ENCODE measurements around the gene CCDC110. TPM values are rescaled to one million over a fixed set of nuclear protein-coding genes. Genes with fewer than 3 reads are reported as not detected.

CCDC110 gene
- total and polyA plus RNA-seq, 12 donors = 0.12 to 2.5 (median 1.6) TPM

DNA sequence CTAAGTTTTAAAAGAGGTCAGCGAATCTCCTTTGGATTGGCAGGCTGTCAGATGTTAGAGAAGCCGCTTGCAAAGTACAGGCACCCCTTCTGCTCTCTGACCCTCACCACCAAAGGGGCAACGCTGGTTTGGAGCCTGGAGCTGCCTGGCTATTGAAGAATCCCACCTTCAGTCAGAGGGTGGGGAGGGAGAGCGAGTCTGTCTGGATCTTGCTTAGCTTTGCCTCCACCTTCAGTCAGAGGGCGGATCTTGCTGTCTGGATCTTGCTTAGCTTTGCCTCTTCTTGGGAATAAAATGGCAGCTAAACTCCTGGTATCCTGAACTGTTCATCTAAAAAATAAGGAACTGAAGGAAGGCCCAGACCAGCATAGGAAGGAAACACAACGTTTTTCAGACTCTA lies 7.3 kb downstream of the CCDC110 start:
- ATAC-seq (no peak), DNase-seq (no peak)
- TF ChIP-seq, protein P1, sequence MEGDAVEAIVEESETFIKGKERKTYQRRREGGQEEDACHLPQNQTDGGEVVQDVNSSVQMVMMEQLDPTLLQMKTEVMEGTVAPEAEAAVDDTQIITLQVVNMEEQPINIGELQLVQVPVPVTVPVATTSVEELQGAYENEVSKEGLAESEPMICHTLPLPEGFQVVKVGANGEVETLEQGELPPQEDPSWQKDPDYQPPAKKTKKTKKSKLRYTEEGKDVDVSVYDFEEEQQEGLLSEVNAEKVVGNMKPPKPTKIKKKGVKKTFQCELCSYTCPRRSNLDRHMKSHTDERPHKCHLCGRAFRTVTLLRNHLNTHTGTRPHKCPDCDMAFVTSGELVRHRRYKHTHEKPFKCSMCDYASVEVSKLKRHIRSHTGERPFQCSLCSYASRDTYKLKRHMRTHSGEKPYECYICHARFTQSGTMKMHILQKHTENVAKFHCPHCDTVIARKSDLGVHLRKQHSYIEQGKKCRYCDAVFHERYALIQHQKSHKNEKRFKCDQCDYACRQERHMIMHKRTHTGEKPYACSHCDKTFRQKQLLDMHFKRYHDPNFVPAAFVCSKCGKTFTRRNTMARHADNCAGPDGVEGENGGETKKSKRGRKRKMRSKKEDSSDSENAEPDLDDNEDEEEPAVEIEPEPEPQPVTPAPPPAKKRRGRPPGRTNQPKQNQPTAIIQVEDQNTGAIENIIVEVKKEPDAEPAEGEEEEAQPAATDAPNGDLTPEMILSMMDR (IDR thresholded peaks at IDR 0.05) = no peak
- Histone ChIP-seq H3K4me3 (no peak overlapping the region), H3K27ac (no peak overlapping the region), H3K4me1 (no peaks in the 10 kb centered on the region), H3K36me3 (no peaks in the 10 kb centered on the region), H3K9me3 (no peaks in the 10 kb centered on the region), H3K27me3 (no peaks in the 10 kb centered on the region)
- intact Hi-C loops (cut with DNase I) = loop anchor here in 1 of 10 donors (5.0 kb wide), 1 partner anchor 37 kb away; the partner anchor contains the start of gene UFSP2
- 60 to 62% methylated on average over 6 of the region's 6 CpGs for WGBS, 2 donors

DNA sequence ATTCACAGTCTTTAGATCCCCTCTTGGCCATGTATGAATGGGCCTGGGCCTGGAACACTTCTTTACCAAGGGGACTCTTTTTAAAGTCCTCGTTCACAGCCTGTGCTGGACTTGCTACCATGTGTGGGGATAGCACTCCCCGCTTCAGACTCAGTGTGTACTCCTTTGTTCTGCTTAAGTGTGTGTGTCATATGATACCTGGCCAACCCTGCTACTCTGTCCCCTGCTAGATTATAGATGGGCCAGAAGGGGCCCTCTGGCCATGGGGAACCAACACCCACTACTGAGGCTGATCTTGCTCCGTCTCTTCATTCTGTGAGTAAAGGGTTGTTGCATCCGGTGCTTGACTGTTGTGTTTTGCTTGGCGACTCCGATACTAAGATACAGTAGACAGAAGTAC lies 8.0 kb downstream of the CCDC110 start:
- Histone ChIP-seq H3K27ac (no peak overlapping the region), H3K36me3 (no peaks in the 10 kb centered on the region), H3K27me3 (no peaks in the 10 kb centered on the region), H3K9me3 (no peaks in the 10 kb centered on the region), H3K4me1 (no peaks in the 10 kb centered on the region), H3K4me3 (no peak overlapping the region)
- TF ChIP-seq, protein P1 (IDR thresholded peaks at IDR 0.05) = no peak
- intact Hi-C loops (cut with DNase I) = loop anchor here in 1 of 10 donors (5.0 kb wide), 1 partner anchor 36 kb away; the partner anchor contains the start of gene UFSP2
- WGBS, 2 donors = 83 to 90% methylated on average over 6 of the region's 6 CpGs
- ATAC-seq (no peak), DNase-seq (no peak)

DNA sequence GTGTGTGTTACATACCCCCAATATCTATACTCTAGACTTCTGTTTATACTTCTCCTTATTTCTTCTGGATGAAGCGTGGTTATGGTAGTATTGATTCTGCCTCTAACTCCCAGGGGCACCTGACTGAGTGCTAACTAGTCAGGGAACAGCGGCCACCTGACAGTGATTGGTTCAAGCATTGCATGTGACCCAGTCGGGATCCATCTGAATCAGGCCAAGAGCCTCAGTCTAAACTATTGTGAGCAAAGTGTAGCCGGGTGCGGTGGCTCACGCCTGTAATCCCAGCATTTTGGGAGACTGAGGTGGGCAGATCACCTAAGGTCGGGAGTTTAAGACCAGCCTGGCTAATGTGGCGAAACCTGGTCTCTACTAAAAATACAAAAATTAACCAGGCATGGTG lies 10.0 kb downstream of the CCDC110 start:
- DNase-seq = no peak
- ATAC-seq = no peak
- intact Hi-C loops (cut with DNase I) = loop anchor here in 1 of 10 donors (5.0 kb wide), 1 partner anchor 34 kb away; the partner anchor contains the start of gene UFSP2
- Histone ChIP-seq H3K36me3 (no peaks in the 10 kb centered on the region), H3K27ac (no peak overlapping the region), H3K9me3 (no peaks in the 10 kb centered on the region), H3K27me3 (no peaks in the 10 kb centered on the region), H3K4me3 (no peak overlapping the region), H3K4me1 (no peaks in the 10 kb centered on the region)
- TF ChIP-seq, protein P1 (IDR thresholded peaks at IDR 0.05) = no peak
- WGBS, 2 donors = 96 to 97% methylated on average over 8 of the region's 8 CpGs

DNA sequence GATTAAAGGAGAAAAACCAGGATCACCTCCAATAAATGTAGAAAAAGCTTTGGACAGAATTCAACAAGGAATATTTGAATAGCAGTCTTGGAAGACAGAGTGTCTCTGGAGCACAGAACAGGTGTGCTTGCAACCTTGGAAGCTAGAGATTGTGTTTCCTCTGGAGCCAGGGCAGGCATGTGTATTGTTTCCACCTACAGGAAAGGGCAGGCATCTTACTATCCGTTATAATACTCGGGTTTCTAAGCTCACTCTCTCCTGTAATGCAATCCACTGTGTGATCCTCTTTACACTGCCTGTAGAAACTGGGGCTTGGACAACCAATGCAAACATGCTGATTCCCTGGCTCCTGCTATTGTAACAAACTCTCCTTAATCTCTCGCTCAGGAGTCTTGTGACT lies 14.4 kb downstream of the CCDC110 start:
- Histone ChIP-seq H3K9me3 (no peaks in the 10 kb centered on the region), H3K36me3 (no peaks in the 10 kb centered on the region), H3K4me1 (no peaks in the 10 kb centered on the region), H3K27ac (no peak overlapping the region), H3K27me3 (no peaks in the 10 kb centered on the region), H3K4me3 (no peak overlapping the region)
- TF ChIP-seq, protein P1 (IDR thresholded peaks at IDR 0.05) = no peak
- WGBS, 2 donors = 46 to 50% methylated on average over 3 of the region's 3 CpGs
- intact Hi-C loops (cut with DNase I) = no loop called here
- no peak for ATAC-seq
- DNase-seq = no peak

Data from heart right ventricle (tissue), 16 donors.